IMR-90 (cell line): ENCODE measurements around the gene MYH10. TPM values are rescaled to one million over a fixed set of nuclear protein-coding genes. Genes with fewer than 3 reads are reported as not detected.

Source experiments
- ATAC-seq: fragments of 200-7000 bp; cut with Tn5 transposase; 2 replicates; pipeline ENCODE4 v1.9.1; 2020; ENCODE audit warnings: low read depth, mild to moderate bottlenecking, moderate library complexity
- BruUV-seq: library from RNA; stranded (reverse); fragments of 400-500 nt; replicated peaks from 2 replicates; lab custom pipeline; 2021; lab: Mats Ljungman, UMichigan
- CTCF ChIA-PET: fragments of 300-600 bp; formaldehyde crosslinking; extraction: SDS; loops from one replicate; lab custom pipeline; 2021; ENCODE audit warnings: antibody characterized with exemption; lab: Yijun Ruan, JAX
- POLR2A ChIA-PET: fragments of 300-600 bp; sonication (Branson Sonifier 250); formaldehyde crosslinking; loops from one replicate; lab custom pipeline; 2022; ENCODE audit warnings: antibody characterized with exemption; ENCODE audit not compliant: unreplicated experiment; lab: Charles Lee
- DNase-seq: peaks from one replicate; pipeline ENCODE4 v3.0.0; 2013
- H2AFZ ChIP-seq: replicated peaks from 2 replicates; pipeline ENCODE3; 2013; ENCODE audit warnings: low read length, mild to moderate bottlenecking; ENCODE audit not compliant: poor library complexity
- H2AK5ac ChIP-seq: 2 replicates; pipeline ENCODE4 v1.6.1; 2013; ENCODE audit warnings: low read depth, low read length, inconsistent platforms
- H2AK9ac ChIP-seq: replicated peaks from 2 replicates; pipeline ENCODE3; 2013; ENCODE audit warnings: mild to moderate bottlenecking, low read depth, low read length, moderate library complexity; ENCODE audit not compliant: poor library complexity
- H2BK120ac ChIP-seq: 2 replicates; pipeline ENCODE4 v1.6.1; 2013; ENCODE audit warnings: low read depth, low read length, inconsistent platforms
- H2BK15ac ChIP-seq: 3 replicates; pipeline ENCODE4 v1.6.1; 2013; ENCODE audit warnings: low read depth, low read length, inconsistent platforms
- H2BK20ac ChIP-seq: 2 replicates; pipeline ENCODE4 v1.6.1; 2013; ENCODE audit warnings: low read depth, mild to moderate bottlenecking, inconsistent platforms, low read length, moderate library complexity
- H2BK5ac ChIP-seq: 2 replicates; pipeline ENCODE4 v1.6.1; 2013; ENCODE audit warnings: mild to moderate bottlenecking, low read depth, low read length, inconsistent platforms; ENCODE audit not compliant: poor library complexity, severe bottlenecking
- H3K14ac ChIP-seq: replicated peaks from 2 replicates; pipeline ENCODE4 v1.6.1; 2013; ENCODE audit warnings: low read depth, low read length, inconsistent platforms
- H3K18ac ChIP-seq: 2 replicates; pipeline ENCODE4 v1.6.1; 2013; ENCODE audit warnings: low read depth, low read length, control low read depth
- H3K23ac ChIP-seq: 2 replicates; pipeline ENCODE4 v1.6.1; 2013; ENCODE audit warnings: low read depth, low read length, inconsistent platforms
- H3K27ac ChIP-seq: 2 replicates; pipeline ENCODE4 v1.5.1; 2013; ENCODE audit warnings: mild to moderate bottlenecking, control low read depth, low read length; ENCODE audit not compliant: insufficient read depth
- H3K27me3 ChIP-seq: 2 replicates; pipeline ENCODE4 v1.6.1; 2013; ENCODE audit warnings: low read length; ENCODE audit not compliant: control insufficient read depth, insufficient read depth
- H3K36me3 ChIP-seq: 2 replicates; pipeline ENCODE4 v1.6.1; 2013; ENCODE audit warnings: low read length, mixed read lengths; ENCODE audit not compliant: control insufficient read depth, insufficient read depth
- H3K4ac ChIP-seq: 2 replicates; pipeline ENCODE4 v1.6.1; 2013; ENCODE audit warnings: low read depth, low read length, inconsistent platforms
- H3K4me1 ChIP-seq: 2 replicates; pipeline ENCODE4 v1.6.1; 2013; ENCODE audit warnings: low read length, mixed read lengths; ENCODE audit not compliant: control insufficient read depth, insufficient read depth
- H3K4me2 ChIP-seq: 2 replicates; pipeline ENCODE4 v1.6.1; 2013; ENCODE audit warnings: low read depth, mild to moderate bottlenecking, control low read depth, low read length, moderate library complexity
- H3K4me3 ChIP-seq: 2 replicates; pipeline ENCODE4 v1.5.1; 2013; ENCODE audit warnings: low read depth, mild to moderate bottlenecking, control low read depth, low read length, moderate library complexity; ENCODE audit not compliant: insufficient read depth
- H3K56ac ChIP-seq: 2 replicates; pipeline ENCODE4 v1.6.1; 2013; ENCODE audit warnings: low read length, inconsistent platforms; ENCODE audit not compliant: insufficient read depth; ENCODE audit errors: extremely low read depth
- H3K79me1 ChIP-seq, 2 experiments: 2 replicates each; pipeline ENCODE4 v1.6.1; 2013; ENCODE audit warnings: low read length in 2 of 2, inconsistent platforms in 1 of 2, low read depth in 1 of 2
- H3K9ac ChIP-seq: 2 replicates; pipeline ENCODE4 v1.6.1; 2013; ENCODE audit warnings: low read depth, low read length, control low read depth
- H3K9me1 ChIP-seq: 2 replicates; pipeline ENCODE4 v1.6.1; 2013; ENCODE audit warnings: low read length, inconsistent platforms; ENCODE audit not compliant: insufficient read depth
- H3K9me3 ChIP-seq: 2 replicates; pipeline ENCODE4 v1.6.1; 2013; ENCODE audit warnings: low read length; ENCODE audit not compliant: control insufficient read depth, insufficient read depth
- H4K20me1 ChIP-seq: 2 replicates; pipeline ENCODE4 v1.6.1; 2013; ENCODE audit warnings: low read length, inconsistent platforms; ENCODE audit not compliant: insufficient read depth
- H4K5ac ChIP-seq: 2 replicates; pipeline ENCODE4 v1.6.1; 2013; ENCODE audit warnings: mild to moderate bottlenecking, low read depth, low read length, control low read depth
- H4K8ac ChIP-seq, 2 experiments: 2 replicates each; pipeline ENCODE4 v1.6.1; 2013; ENCODE audit warnings: low read depth in 2 of 2, low read length in 2 of 2, control low read depth in 1 of 2, inconsistent platforms in 1 of 2
- H4K91ac ChIP-seq: 2 replicates; pipeline ENCODE4 v1.6.1; 2013; ENCODE audit warnings: low read depth, low read length, inconsistent platforms; ENCODE audit not compliant: insufficient read depth
- BHLHE40 ChIP-seq: fragments of 150-350 bp; IDR thresholded peaks from 2 replicates; pipeline ENCODE4 v1.6.1; 2016; ENCODE audit warnings: mild to moderate bottlenecking, low read depth, low read length
- CEBPB ChIP-seq: IDR thresholded peaks from 2 replicates; pipeline ENCODE4 v1.6.1; 2012; ENCODE audit warnings: low read depth, low read length, improper control_type of control experiment
- CHD1 ChIP-seq: IDR thresholded peaks from 2 replicates; pipeline ENCODE4 v1.6.1; 2012; ENCODE audit warnings: low read depth, low read length, improper control_type of control experiment
- FOS ChIP-seq: fragments of 150-350 bp; IDR thresholded peaks from 2 replicates; pipeline ENCODE4 v1.6.1; 2016; ENCODE audit warnings: low read depth, low read length
- MAFK ChIP-seq: IDR thresholded peaks from 2 replicates; pipeline ENCODE4 v1.6.1; 2012; ENCODE audit warnings: low read depth, low read length, improper control_type of control experiment
- MAZ ChIP-seq: IDR thresholded peaks from 2 replicates; pipeline ENCODE4 v1.6.1; 2012; ENCODE audit warnings: low read depth, mild to moderate bottlenecking, low read length, improper control_type of control experiment, moderate library complexity, borderline replicate concordance
- MXI1 ChIP-seq: IDR thresholded peaks from 2 replicates; pipeline ENCODE4 v1.6.1; 2012; ENCODE audit warnings: low read depth, mild to moderate bottlenecking, low read length, moderate library complexity, borderline replicate concordance
- NFE2L2 ChIP-seq: fragments of 150-350 bp; IDR thresholded peaks from 2 replicates; pipeline ENCODE4 v1.6.1; 2016; ENCODE audit warnings: low read depth, mild to moderate bottlenecking, low read length
- POLR2A ChIP-seq: IDR thresholded peaks from 2 replicates; pipeline ENCODE4 v1.6.1; 2012; ENCODE audit warnings: mild to moderate bottlenecking, low read depth, low read length
- RAD21 ChIP-seq: IDR thresholded peaks from 2 replicates; pipeline ENCODE4 v1.6.1; 2012; ENCODE audit warnings: low read length, improper control_type of control experiment
- RCOR1 ChIP-seq: IDR thresholded peaks from 2 replicates; pipeline ENCODE4 v1.6.1; 2012; ENCODE audit warnings: mild to moderate bottlenecking, low read length, improper control_type of control experiment; ENCODE audit not compliant: insufficient replicate concordance
- RFX5 ChIP-seq: IDR thresholded peaks from 2 replicates; pipeline ENCODE4 v1.8.0; 2012; ENCODE audit warnings: low read depth, mild to moderate bottlenecking, low read length, moderate library complexity
- SMC3 ChIP-seq: fragments of 150-350 bp; IDR thresholded peaks from 2 replicates; pipeline ENCODE4 v1.6.1; 2016; ENCODE audit warnings: low read depth, mild to moderate bottlenecking, antibody characterized with exemption, low read length, moderate library complexity
- WGBS, 2 experiments: methylation state at CpG; one replicate each; pipeline versions ENCODE4 v1.1.5 to v1.1.7; 2013; ENCODE audit warnings: missing lambda C conversion rate in 2 of 2; ENCODE audit not compliant: insufficient read length in 1 of 2; ENCODE audit errors: extremely low coverage in 2 of 2; 5-methylcytosine and 5-hydroxymethylcytosine counted together
- dilution Hi-C: fragments of 300-500 bp; cut with HindIII; formaldehyde crosslinking; loops from one replicate; pipeline ENCODE4 v1.14.3; 2018; ENCODE audit warnings: low sequenced_read_pairs; ENCODE audit not compliant: unreplicated experiment
- in situ Hi-C: fragments of 300-500 bp; cut with MboI; formaldehyde crosslinking; loops from 3 replicates; pipeline ENCODE4 v1.14.3; 2019; ENCODE audit warnings: low sequenced_read_pairs, inconsistent platforms, mixed read lengths
- intact Hi-C: fragments of 100-400 bp; cut with micrococcal nuclease; formaldehyde crosslinking; loops from 2 replicates; pipeline ENCODE4 v1.10.0; 2022
- polyA plus RNA-seq, 3 experiments: library from polyadenylated mRNA; depleted of rRNA; stranded (reverse); fragments of >200 nt; gene quantifications; 2 replicates each; pipeline ENCODE4 v1.2.3, GENCODE V29; 2012; ENCODE audit warnings: low replicate concordance in 1 of 3
- total RNA-seq: library from RNA; depleted of rRNA; stranded (reverse); fragments of >200 nt; gene quantifications from 2 replicates; pipeline ENCODE4 v1.2.3, GENCODE V29; 2012
- TF ChIP-seq, protein P1 (sequence below): fragments of 150-350 bp; IDR thresholded peaks from 2 replicates; pipeline ENCODE4 v1.6.1; 2017; ENCODE audit warnings: mild to moderate bottlenecking, antibody characterized with exemption, low read length, low read depth
- TF ChIP-seq, protein P2 (sequence below): conservative IDR thresholded peaks from 2 replicates; pipeline ENCODE4 v1.5.1; 2012; ENCODE audit warnings: mild to moderate bottlenecking, low read depth, low read length, improper control_type of control experiment
- TF ChIP-seq, protein P3 (sequence below): fragments of 150-350 bp; IDR thresholded peaks from 2 replicates; pipeline ENCODE4 v1.6.1; 2016; ENCODE audit warnings: low read depth, mild to moderate bottlenecking, low read length, moderate library complexity, borderline replicate concordance

MYH10 gene
- total and polyA plus RNA-seq, 2 of the 4 experiments (the other 2 are of a cell fraction), result 71.2 to 95.2 TPM

DNA sequence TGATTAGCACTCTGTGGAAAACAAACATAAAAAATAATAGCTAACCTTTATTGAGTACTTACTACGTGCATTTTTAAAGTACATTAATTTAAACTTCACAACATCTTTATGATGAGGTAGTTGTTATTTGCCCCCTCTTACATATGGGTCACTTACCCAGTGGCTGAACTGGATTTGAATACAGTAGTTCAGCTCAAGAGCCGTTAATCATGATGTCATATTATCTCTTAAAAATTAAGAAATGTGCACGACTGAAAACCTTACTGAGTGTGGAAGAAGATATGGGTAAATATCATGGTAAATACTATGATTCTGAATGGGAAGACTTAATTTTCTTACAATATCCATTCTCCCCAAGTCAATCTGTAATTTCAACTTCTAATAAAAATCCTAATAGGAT lies 177.2 kb downstream of the MYH10 start:
- no peak overlapping the region for H3K56ac ChIP-seq
- H2BK20ac ChIP-seq, result no peak overlapping the region
- no peak overlapping the region for H2AFZ ChIP-seq
- no peak for DNase-seq
- H3K4me1 ChIP-seq, result no peaks in the 10 kb centered on the region
- H2AK5ac ChIP-seq, result no peak overlapping the region
- H3K4ac ChIP-seq, result no peak overlapping the region
- no peaks in the 10 kb centered on the region for H3K27me3 ChIP-seq
- H4K5ac ChIP-seq, result no peak overlapping the region
- dilution Hi-C loops (no loop called here), in situ Hi-C loops (no loop called here), intact Hi-C loops (no loop called here)
- no peak overlapping the region for H2BK15ac ChIP-seq
- H3K9ac ChIP-seq, result no peak overlapping the region
- H3K4me2 ChIP-seq, result no peak overlapping the region
- no peak overlapping the region for H3K4me3 ChIP-seq
- H3K9me3 ChIP-seq, result no peaks in the 10 kb centered on the region
- TF ChIP-seq RCOR1 (no peak), MAFK (no peak), RFX5 (no peak), CEBPB (no peak), SMC3 (no peak), FOS (no peak), MAZ (no peak), POLR2A (no peak), CHD1 (no peak), BHLHE40 (no peak), NFE2L2 (no peak), RAD21 (no peak), MXI1 (no peak)
- TF ChIP-seq, protein P1, sequence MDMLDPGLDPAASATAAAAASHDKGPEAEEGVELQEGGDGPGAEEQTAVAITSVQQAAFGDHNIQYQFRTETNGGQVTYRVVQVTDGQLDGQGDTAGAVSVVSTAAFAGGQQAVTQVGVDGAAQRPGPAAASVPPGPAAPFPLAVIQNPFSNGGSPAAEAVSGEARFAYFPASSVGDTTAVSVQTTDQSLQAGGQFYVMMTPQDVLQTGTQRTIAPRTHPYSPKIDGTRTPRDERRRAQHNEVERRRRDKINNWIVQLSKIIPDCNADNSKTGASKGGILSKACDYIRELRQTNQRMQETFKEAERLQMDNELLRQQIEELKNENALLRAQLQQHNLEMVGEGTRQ, result no peak
- TF ChIP-seq, protein P2, sequence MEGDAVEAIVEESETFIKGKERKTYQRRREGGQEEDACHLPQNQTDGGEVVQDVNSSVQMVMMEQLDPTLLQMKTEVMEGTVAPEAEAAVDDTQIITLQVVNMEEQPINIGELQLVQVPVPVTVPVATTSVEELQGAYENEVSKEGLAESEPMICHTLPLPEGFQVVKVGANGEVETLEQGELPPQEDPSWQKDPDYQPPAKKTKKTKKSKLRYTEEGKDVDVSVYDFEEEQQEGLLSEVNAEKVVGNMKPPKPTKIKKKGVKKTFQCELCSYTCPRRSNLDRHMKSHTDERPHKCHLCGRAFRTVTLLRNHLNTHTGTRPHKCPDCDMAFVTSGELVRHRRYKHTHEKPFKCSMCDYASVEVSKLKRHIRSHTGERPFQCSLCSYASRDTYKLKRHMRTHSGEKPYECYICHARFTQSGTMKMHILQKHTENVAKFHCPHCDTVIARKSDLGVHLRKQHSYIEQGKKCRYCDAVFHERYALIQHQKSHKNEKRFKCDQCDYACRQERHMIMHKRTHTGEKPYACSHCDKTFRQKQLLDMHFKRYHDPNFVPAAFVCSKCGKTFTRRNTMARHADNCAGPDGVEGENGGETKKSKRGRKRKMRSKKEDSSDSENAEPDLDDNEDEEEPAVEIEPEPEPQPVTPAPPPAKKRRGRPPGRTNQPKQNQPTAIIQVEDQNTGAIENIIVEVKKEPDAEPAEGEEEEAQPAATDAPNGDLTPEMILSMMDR, result no peak
- TF ChIP-seq, protein P3, sequence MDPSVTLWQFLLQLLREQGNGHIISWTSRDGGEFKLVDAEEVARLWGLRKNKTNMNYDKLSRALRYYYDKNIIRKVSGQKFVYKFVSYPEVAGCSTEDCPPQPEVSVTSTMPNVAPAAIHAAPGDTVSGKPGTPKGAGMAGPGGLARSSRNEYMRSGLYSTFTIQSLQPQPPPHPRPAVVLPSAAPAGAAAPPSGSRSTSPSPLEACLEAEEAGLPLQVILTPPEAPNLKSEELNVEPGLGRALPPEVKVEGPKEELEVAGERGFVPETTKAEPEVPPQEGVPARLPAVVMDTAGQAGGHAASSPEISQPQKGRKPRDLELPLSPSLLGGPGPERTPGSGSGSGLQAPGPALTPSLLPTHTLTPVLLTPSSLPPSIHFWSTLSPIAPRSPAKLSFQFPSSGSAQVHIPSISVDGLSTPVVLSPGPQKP, result no peak
- H3K9me1 ChIP-seq, result no peaks in the 10 kb centered on the region
- no peak overlapping the region for H2AK9ac ChIP-seq
- H3K27ac ChIP-seq, result no peak overlapping the region
- ChIA-PET CTCF (interaction anchor here (0.5 kb wide), 1 partner anchor 68 kb away, joined by 3 read pairs; no protein-coding TSS in a partner anchor), POLR2A (no interaction called here)
- H3K14ac ChIP-seq, result no peak overlapping the region
- no peak overlapping the region for H3K23ac ChIP-seq
- H3K36me3 ChIP-seq, result peaks cover 51% of the 10 kb centered on the region
- no CpG with 5 or more reads among the region's 3 CpGs for WGBS, 2 experiments
- H3K18ac ChIP-seq, result no peak overlapping the region
- H2BK5ac ChIP-seq, result no peak overlapping the region
- ATAC-seq, result no peak
- BruUV-seq, result no TSS peak
- H3K79me1 ChIP-seq, result peaks cover 33 to 46% of the 10 kb centered on the region in 2 experiments
- no peak overlapping the region for H4K91ac ChIP-seq
- no peak overlapping the region for H2BK120ac ChIP-seq
- peaks cover 12% of the 10 kb centered on the region; the same call in 1 of the 2 replicates for H4K20me1 ChIP-seq
- no peak overlapping the region for H4K8ac ChIP-seq
